ENCODE results near the gene FGF9.

The FGF9 gene

DNA sequence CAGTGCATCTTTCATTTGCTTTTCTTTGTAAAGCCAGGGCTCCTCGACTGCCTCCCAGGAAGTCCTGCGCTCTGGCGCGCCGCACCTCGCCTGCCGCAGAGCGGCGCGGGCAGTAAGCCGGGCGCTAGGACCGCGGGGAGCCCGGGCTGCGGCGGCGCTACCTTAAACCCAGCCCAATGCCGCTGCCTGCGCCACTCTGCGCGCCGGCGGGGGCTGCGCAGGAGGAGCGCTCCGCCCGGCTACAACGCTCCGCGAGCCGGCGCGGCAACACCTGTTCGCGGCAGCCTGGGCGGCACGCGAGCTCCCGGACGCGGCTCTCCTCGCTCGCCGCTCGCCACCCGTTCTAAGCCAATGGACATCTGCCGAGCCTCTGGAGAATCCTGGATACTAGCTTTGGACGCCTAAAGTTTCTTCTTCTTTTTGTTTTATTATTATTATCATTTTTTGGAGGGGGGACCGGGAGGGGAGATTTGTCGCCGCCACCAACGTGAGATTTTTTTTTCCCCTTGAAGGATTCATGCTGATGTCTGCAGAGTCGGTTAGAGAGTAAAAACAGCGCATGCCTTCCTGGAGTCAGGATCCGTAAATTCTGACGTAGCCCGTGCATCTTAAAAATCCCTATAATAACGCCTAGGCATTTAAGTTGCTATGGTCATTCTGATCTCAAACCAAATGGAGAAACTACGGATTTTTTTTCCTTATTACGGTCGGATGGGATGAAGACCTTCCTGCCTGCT, at the start of gene FGF9:
Gene FGF9 (plus strand): TSS at position 191 of the 737 bp plus-strand sequence. CDS start 840 bp downstream, outside the sequence.
- peak; percentile 80 to 83 (median 81) for DNase-seq

DNA sequence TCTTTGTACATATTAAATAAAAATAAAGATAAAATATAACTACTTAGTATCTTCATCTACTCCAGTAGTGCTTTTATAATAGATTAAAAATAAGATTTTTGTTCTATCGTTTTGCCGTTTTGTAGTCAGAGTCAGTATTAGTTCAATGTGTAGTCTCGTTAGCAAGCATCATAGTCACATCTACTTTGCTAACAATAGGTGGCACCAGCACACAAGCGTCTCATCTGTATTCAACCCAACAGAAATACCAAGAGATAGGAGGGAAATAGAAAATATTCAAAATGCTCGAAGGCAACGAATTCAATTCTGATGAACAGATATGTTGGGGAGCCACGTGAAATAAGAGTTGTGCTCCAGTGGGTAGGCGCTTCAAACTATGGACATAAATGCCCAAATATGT, 45.5 kb upstream of the FGF9 start:
- DNase-seq, result peak in 2 of 3 experiments; percentile 31 to 50

DNA sequence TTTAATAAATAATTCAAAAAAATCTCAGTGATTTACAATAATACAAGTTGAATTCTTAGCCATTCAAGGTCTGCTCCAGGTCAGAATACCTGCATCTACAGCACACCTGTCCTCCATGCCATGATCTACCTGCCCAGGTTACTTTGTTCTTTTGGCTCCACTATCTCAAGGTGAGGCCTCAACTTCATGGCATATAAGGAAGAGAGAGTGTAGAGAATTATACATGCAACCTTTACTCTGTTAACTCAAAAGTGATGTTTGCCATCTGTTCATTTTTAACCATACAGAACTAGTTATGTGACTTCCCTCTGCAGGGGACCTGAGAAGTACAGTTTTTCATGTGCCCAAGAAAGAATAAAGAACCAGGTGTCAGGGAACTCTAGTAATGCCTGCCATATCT, 38.7 kb upstream of the FGF9 start:
- DNase-seq, result no peak

DNA sequence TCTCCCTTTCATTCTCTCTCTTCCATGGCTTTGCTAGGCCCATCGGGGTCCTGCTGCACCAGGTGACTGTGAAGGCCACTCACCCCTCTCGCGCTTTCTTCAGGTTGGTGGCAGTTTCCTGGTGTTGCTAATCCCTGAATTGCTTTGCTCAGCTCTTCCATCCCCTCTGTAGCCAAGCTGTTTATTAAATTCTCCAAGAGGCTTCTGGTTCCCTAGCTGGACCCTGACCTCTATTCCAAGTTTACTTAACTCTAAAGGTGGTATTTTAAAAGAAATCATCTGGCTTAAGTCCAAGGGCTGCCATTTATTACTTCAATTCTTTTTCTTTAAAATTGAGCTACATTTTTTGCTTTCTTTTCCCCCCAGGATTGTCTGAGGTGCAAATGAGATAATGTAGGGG, 34.2 kb upstream of the FGF9 start:
- no peak for DNase-seq

DNA sequence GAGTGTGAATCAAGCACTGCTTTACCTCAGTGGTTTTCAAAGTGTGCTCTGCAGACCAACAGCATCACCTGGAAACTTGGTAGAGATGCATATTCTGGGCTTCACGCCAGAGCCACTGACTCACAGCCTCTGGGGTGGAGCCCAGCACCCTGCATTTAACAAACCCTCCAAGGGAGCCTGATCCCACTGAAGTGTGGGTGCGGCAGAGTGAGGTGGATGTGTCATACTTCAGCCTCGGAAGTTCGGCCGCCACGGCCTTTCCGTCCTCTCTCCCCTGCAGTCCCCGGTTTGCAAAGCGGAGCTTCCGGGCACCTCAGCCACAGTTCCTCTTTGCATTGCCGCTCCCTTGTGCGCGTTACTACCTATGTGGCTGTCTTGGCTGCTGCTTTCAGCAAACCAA, 33.6 kb upstream of the FGF9 start:
- DNase-seq, result peak; percentile 3 to 69 (median 21)

DNA sequence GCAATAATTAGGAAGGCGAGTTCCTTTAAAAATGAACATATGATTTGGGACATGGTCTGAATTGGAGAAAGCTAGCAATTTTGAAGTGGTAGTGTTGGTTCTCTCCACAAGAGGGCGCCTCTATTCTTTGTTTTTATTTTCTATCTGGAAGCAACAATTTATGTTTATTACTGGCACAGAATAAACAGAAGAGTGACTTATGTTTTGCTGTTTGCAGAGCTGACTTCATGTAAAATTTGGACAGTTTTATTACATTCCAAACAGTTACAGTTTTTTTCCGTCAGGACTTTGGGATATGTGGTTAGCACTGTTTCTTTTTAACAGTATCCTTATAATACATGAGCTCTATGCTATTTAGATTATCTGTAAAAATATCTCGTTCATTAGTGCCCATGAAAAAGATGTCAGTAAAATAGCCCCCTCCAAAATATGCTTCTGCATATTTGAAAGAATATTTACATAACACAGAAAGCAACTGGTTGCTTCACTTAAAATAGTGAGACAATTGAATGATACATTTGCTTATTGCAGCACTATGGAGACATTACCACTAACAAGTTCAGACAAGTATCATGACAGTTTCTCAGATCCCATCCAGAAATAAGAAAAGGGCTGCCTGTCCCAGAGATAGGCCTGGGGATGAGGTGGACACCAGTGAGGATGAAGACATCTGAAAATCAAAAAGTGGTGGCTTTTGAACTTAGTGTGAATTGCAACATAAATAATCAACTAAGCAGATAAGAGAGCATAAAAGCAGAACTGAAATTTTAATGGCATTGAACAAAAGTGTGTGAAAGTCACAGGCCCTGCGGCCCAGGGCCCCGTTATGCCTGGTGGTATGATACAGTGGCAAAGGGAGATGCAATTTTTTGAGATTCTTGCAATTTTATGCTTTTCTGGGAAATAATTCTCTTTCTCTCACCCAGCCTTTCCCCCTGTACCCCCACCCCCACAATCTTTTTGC, 32.3 kb upstream of the FGF9 start:
- peak in 2 of 3 experiments; percentile 31 to 41 for DNase-seq

DNA sequence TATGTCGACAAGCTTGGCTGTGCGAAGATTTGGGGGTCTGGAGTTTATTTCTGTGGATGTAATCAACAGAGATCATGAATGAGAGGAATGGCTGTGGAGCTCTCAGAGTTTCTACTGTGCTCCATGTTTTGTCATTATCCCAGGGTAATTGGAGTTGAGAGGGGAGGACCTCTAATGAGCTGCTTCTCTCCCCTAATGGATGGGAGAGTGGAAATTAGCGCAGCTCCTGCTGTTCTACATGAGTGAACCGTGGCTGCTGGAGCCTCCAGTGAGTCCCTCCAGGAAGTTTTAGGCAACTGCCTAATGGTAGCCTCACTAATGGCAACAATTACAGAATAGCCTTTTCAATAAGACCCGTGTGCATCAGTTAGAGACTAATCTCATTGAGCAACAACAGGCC, 31.3 kb upstream of the FGF9 start:
- DNase-seq, result peak; percentile 26 to 73 (median 67)

DNA sequence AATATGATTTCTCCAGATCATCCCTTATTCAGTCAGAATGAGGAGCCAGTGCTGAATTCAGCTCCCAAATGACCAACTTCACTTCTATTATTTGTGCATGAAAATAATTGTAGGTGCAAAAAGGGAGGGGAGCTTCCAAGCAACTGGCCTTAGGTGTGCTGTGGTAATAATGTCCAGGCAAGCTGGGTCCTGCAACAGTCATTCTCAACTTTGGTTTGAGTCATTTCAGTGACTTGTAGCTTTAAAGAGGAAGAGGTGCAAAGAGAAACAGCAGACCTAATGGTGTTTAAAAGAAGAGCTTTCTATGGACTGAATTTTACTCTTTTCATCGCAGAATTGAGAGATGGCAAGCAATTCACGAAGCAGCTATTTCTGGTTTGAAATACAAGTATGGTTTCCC, 29.2 kb upstream of the FGF9 start:
- no peak for DNase-seq

DNA sequence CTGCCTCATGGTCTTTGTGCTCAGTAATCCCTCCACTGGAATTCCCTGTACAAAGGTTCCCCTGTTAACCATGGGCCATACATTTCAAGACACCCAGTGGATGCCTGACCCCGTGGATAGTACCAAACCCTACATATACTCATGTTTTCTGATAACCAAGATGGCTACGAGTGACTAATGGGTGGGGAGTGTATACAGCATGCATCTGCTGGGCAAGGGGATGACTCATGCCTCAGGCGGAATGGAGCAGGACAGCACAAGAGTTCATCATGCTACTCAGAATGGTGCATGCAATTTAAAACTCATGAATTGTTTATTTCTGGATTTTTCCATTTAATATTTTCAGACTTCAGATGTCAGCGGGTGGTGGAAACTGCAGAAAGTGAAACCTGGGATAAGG, 13.3 kb upstream of the FGF9 start:
- no peak for DNase-seq

DNA sequence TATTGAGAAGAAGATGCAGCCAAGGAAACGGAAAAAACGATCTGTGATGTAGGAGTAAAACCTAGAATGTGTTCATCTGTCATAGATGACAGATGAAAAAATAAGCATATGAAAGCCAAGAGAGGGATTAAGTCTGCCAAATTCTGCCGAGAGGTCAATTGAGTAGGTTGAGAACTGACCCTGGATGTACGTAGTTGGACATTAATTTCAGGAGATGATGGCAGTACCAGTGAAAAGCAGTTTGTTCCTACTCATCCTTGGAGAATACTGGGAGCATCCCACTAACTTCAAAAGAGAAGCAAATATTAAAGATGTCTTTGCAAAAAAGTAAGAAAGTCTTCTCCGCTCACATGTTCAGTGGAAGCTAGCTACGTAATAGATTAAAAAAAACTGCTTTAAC, 11.8 kb upstream of the FGF9 start:
- DNase-seq, result no peak

DNA sequence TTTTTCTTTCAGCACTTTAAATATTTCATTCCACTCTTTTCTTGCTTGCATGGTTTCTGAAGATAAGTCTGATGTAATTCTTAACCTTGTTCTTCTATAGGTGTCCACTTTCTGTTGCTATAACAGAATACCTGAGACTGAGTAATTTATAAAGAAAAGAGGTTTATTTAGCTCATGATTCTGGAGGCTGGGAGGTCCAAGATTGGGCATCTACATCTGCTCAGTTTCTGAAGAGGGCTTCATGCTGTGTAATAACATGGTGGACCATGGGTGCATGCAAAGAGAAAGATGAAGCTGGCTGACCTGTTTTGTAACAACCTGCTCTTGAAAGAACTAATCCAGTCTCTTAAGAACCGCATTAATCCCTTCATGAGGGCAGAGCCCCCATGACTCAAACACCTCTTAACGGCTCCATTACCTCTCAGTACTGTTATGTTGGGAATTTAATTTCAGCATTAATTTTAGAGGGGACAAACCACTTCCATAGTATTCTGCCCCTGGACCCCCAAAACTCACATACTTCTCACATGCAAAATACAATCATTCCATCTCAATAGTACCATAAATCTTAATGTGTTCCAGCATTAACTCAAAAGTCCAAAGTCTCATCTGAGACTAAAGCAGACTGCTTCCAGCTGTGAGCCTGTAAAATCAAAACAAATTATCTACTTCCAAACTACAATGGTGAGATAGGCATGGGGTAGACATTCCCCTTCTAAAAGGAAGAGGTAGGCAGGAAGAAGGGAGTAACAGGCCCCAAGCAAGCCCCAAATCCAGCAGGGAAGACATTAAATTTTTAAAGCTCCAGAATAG, 9.6 kb upstream of the FGF9 start:
- no peak for DNase-seq

DNA sequence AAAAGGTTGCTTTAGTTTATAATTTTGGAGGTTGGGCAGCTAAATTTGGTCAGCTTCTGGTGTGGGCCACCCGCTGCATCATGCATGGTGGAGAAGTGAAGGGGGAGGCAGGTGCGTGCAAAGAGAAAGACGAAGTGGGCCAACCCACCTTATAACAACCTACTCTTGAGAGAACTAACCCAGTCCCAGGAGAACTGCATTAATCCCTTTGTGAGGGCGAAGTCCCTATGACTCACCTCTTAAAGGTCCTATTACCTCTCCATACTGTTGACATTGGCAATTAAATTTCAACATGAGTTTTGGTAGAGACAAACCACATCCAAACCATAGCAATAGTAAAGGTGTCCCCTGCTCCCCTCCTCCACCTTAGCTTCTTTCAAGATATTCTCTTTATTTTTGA, 7.7 kb upstream of the FGF9 start:
- DNase-seq, result peak in 1 of 3 experiments; percentile 89

DNA sequence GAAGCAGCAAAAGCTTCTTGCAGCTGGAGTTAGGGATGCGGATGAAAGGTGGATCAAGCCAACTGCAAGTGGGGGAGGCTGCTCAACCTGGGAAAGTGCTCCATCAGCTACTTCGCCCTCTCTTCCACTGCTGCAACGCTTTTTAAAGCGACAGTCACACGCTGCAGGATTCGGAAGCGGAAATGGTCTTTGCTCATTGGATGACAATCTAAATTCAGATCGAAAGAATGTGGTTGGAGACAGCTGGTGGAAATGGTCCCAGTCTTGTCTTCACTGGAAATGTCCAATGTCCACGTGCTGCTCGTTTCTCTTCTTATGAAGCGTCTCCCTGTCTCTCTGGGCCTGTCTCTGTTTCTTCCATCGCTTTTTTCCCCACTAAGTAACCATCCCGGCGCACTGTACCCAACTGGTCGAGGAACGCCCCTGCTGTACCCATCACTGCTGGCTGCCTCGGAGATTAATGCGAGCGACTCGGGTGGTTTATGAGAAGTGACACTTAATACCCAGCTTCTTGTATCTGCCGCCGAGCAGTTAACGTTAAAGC, 2.1 kb upstream of the FGF9 start:
- DNase-seq, result peak in 1 of 3 experiments; percentile 58

DNA sequence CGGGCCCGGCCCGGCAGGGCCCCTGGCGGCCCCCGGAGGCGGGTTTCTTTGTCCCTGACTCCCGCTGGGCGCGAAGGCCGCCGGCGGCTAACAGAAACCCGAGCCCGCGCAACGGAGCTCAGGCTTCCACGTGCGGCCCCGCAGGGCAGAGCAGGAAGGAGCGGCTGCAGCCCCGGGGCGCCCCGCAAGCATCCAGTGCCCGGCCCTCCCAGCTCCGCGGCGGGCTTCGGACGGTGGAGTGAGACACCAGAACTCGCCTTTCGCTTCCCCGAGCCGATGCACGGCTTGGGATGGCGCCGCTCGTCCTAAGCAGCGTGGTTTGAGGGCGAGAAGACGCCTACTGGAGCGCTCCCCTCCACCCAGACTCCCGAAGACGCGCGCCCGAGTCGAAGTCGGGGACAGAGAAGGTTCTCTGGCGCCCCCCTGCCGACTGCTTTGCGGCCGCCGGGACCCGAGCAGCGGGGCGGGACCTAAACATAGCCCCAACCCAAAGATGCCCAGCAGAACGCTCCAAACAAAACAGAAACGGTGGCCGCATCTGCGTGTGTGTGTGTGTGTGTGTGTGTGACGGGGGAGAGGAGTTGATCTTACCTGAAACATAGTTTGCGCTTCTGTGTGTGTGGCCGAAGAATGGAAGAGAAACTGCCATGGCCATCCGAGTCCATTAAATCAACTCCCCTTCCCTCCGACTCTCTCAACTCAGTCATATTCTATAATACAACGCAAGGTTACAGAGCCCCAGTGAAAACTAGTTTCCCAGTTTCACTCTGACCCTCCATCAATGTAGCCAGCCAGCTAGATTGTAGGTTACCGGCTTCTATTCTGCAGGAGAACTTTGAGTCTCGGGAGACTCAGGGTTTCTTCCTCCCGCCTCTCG, 629 bp upstream of the FGF9 start:
- peak; percentile 51 to 76 (median 66) for DNase-seq

DNA sequence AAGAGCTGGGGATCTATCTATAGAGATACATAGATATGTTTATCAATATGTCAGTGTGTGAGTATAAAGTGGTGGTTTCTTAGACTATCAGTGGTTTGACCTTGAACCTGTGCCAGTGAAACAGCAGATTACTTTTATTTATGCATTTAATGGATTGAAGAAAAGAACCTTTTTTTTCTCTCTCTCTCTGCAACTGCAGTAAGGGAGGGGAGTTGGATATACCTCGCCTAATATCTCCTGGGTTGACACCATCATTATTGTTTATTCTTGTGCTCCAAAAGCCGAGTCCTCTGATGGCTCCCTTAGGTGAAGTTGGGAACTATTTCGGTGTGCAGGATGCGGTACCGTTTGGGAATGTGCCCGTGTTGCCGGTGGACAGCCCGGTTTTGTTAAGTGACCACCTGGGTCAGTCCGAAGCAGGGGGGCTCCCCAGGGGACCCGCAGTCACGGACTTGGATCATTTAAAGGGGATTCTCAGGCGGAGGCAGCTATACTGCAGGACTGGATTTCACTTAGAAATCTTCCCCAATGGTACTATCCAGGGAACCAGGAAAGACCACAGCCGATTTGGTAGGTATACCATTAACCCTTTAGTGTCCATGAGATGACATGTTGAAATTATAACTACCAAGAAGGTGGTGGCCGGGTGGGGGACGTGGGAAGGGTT, 880 bp downstream of the FGF9 start:
- peak in 2 of 3 experiments; percentile 27 to 34 for DNase-seq

DNA sequence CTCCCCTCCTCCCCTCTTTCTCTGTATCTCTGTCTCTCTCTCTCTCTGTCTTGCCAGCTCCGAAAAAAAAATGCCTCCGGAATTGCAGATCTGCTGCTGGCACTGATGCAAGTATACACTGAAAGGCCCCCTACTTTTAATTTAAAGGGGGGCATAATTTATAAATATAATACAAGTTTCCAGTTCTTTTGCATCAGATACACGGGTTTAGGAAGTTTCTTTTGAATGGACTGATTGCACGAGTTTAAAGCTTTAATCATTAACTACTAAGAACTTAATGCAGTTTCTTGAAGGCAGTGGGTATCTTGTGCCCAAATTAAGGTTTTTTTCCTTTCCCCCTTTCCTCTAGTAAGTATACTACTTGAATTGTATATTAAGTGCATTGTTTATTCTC, 1.4 kb downstream of the FGF9 start:
- no peak for DNase-seq

DNA sequence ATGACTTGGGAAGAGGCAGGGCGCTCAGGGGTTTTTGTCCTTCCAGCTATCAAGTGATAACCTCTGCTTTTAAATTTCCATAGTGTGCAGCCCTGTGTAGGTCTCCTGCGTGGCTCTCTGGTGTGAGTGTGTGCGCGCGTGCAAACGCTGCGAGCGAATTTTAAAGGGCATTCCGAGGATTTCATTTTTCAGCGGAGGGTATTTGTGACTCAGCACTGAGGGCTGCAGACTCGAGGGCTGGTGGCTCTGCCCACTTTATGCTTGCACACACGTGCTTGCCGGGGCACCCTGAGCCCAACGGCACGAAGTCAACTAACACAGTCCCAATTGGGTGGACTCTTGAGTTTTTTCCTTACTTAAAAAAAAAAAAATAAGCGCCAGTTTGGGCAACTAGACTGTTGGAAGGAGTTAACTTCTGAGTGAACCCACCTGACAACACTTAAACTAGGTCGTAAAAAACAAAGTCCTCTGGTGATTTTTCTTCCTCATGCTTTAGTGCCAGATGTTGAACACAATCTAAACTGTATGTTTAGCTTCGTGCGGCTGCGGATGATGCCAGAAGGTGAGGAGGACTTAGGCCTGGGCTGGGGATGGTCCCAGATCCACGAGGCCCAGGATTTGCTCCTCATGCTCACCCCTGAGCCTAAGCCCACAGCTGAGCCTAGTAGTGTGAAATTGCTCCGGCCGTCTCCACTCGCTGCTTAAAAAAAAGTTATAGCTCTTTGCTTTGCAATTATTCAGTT, 2.1 kb downstream of the FGF9 start:
- peak in 2 of 3 experiments; percentile 6 to 32 for DNase-seq

DNA sequence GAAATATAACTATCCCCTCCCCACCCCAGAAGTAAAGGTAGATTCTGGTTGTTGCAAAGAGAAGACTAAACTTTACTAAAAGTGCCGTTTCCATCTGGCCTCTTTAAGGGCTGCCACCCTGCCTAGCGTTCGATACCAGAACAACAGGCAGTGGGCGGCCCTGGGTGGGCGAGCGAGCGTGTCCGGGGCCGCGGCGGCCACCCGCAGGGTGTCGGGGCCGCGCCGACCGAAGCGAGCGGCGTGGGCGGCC, 2.6 kb downstream of the FGF9 start:
- no peak for DNase-seq

DNA sequence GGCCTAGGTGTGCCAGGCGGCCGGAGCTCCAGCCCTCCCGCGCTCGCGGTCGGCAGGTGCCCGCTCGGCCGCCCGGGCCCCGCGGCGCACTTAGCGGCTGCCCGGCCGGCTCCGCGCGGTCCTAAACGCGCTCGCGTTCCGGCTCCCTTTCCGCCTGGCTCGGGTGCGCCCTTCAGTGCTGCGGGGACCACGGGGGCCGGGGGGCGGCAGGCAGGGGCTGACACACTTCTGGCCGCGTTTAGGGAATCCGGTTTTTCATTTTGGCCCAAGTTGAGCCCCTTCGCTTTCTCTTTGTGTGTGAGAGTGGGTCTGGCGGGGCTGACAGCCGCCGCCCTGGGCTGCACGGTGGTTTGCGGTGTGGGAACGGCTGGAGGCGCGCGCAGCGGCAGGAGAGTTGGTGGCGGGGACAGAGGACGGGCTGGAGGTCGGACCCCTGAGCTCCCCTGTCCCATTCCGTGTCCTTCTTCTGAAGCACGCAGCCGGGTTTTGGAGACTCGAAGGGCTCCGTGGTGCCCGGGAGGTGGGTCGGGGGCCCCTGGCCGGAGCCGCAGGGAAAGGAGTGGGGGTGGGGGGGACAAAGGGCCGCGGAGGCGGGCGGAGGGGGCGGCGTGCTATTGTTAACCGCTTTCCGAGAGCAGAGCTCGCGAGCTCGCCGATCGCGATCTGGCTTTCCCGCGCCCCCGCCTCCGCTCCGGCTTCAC, 3.1 kb downstream of the FGF9 start:
- DNase-seq, result peak; percentile 56 to 71 (median 69)

DNA sequence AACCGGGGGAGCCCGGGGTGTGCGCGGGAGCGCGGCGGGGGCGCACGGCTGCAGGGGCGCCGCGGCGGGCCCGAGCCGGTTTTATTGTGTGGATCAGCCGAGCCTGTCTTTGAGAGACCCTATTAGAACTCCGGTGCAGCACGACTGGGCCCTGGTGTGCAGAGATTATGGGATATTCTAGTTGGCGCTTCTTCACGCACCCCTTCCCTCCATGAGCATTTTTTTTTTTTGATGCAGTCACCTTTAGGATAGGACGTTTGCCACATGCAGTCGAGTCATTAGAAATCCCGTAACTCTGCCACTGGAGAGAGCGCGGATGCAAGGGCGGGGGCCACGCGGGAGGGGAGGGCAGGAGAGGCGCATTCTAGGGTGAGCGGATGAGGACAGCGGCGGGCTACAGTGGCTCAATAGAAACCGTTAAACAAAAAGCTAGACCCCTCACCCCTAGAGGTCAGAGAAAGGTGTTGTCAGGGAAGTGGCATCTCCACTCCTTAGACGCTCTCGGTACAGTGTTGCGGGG, 3.7 kb downstream of the FGF9 start:
- DNase-seq, result peak; percentile 7 to 53 (median 49)
